Measurements from ENCODE around the gene PTPRB. TPM values are rescaled to one million over a fixed set of nuclear protein-coding genes. Genes with fewer than 3 reads are reported as not detected.
"Not testable (repeated sequence)": the region's sequence is repeated elsewhere in the genome, so short reads cannot be mapped to it uniquely, and the experiment has no call there.

The PTPRB gene
- total RNA-seq, 1 experiment from 2014 or later, result 0.82 TPM

DNA sequence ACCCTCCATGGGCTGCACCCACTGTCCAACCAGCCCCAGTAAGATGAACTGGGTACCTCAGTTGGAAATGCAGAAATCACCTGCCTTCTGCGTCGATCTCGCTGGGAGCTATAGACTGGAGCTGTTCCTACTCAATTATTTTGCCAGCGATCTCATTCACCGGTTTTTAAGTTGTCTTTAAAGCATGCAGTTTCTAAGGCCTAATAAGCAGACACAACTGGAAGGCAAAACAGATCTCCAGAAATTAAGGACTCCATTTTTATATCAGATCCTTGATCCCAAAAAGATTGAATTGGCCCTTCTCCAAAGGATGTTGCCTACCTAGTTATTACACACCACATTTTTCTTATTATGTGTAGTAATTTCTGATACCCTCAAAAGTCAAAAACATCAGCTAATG lies 139.7 kb downstream of the PTPRB start:
- POLR2A ChIA-PET, result interaction anchor here (0.6 kb wide), 1 partner anchor 96 kb away, joined by 3 read pairs; no protein-coding TSS in a partner anchor
- DNase-seq (ENCODE audit: unreplicated experiment), result no peak
- Mint-ChIP-seq H3K36me3 (ENCODE audit: insufficient read depth, unreplicated experiment) (no peaks in the 10 kb centered on the region), H3K27me3 (ENCODE audit: insufficient read depth, unreplicated experiment) (no peaks in the 10 kb centered on the region), H3K27ac (ENCODE audit: low read depth, unreplicated experiment) (no peak overlapping the region), H3K4me3 (ENCODE audit: unreplicated experiment) (no peak overlapping the region), H3K9me3 (ENCODE audit: unreplicated experiment) (peaks cover 5% of the 10 kb centered on the region), H3K4me1 (ENCODE audit: insufficient read depth, unreplicated experiment) (no peaks in the 10 kb centered on the region)
- TF ChIP-seq, protein P1, sequence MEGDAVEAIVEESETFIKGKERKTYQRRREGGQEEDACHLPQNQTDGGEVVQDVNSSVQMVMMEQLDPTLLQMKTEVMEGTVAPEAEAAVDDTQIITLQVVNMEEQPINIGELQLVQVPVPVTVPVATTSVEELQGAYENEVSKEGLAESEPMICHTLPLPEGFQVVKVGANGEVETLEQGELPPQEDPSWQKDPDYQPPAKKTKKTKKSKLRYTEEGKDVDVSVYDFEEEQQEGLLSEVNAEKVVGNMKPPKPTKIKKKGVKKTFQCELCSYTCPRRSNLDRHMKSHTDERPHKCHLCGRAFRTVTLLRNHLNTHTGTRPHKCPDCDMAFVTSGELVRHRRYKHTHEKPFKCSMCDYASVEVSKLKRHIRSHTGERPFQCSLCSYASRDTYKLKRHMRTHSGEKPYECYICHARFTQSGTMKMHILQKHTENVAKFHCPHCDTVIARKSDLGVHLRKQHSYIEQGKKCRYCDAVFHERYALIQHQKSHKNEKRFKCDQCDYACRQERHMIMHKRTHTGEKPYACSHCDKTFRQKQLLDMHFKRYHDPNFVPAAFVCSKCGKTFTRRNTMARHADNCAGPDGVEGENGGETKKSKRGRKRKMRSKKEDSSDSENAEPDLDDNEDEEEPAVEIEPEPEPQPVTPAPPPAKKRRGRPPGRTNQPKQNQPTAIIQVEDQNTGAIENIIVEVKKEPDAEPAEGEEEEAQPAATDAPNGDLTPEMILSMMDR (IDR thresholded peaks at IDR 0.05; ENCODE audit: unreplicated experiment), result no peak
- intact Hi-C loops (cut with micrococcal nuclease), result no loop called here
- BruUV-seq (replicated peaks), result no TSS peak
- CTCF ChIA-PET, result interaction anchor here (0.8 kb wide), 1 partner anchor 14 kb away, joined by 3 read pairs; no protein-coding TSS in a partner anchor

DNA sequence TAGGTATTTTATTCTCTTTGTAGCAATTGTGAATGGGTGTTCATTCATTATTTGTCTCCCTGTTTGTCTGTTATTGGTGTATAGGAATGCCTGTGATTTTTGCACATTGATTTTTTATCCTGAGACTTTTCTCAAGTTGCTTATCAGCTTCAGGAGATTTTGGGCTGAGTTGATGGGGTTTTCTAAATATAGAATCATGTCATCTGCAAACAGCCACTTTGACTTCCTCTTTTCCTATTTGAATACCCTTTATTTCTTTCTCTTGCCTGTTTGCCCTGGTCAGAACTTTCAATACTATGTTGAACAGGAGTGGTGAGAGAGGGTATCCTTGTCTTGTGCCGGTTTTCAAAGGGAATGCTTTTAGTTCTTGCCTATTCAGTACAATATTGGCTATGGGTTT lies 144.3 kb downstream of the PTPRB start:
- H3K9me3 Mint-ChIP-seq (ENCODE audit: unreplicated experiment); H3K27me3 Mint-ChIP-seq (ENCODE audit: insufficient read depth, unreplicated experiment); DNase-seq (ENCODE audit: unreplicated experiment); H3K36me3 Mint-ChIP-seq (ENCODE audit: insufficient read depth, unreplicated experiment); BruUV-seq (replicated peaks); H3K4me3 Mint-ChIP-seq (ENCODE audit: unreplicated experiment); intact Hi-C loops (cut with micrococcal nuclease); POLR2A ChIA-PET; H3K27ac Mint-ChIP-seq (ENCODE audit: low read depth, unreplicated experiment); H3K4me1 Mint-ChIP-seq (ENCODE audit: insufficient read depth, unreplicated experiment): not testable (repeated sequence)
- CTCF ChIA-PET, result interaction anchor here (0.6 kb wide), 1 partner anchor 594 kb away, joined by 3 read pairs; no protein-coding TSS in a partner anchor

DNA sequence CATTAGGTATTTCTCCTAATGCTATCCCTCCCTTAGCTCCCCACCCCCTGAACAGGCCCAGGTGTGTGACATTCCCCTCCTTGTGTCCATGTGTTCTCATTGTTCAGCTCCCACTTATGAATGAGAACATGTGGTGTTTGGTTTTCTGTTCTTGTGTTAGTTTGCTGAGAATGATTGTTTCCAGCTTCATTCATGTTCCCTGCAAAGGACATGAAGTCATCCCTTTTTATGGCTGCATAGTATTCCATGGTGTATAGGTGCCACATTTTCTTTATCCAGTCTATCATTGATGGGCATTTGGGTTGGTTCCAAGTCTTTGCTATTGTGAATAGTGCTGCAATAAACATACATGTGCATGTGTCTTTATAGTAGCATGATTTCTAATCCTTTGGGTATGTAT lies 146.3 kb downstream of the PTPRB start:
- H3K27ac Mint-ChIP-seq (ENCODE audit: low read depth, unreplicated experiment); BruUV-seq (replicated peaks); DNase-seq (ENCODE audit: unreplicated experiment); POLR2A ChIA-PET; H3K4me3 Mint-ChIP-seq (ENCODE audit: unreplicated experiment); H3K36me3 Mint-ChIP-seq (ENCODE audit: insufficient read depth, unreplicated experiment); H3K4me1 Mint-ChIP-seq (ENCODE audit: insufficient read depth, unreplicated experiment); H3K9me3 Mint-ChIP-seq (ENCODE audit: unreplicated experiment); intact Hi-C loops (cut with micrococcal nuclease); H3K27me3 Mint-ChIP-seq (ENCODE audit: insufficient read depth, unreplicated experiment): not testable (repeated sequence)
- CTCF ChIA-PET, result interaction anchor here (0.6 kb wide), 1 partner anchor 446 kb away, joined by 3 read pairs; no protein-coding TSS in a partner anchor

DNA sequence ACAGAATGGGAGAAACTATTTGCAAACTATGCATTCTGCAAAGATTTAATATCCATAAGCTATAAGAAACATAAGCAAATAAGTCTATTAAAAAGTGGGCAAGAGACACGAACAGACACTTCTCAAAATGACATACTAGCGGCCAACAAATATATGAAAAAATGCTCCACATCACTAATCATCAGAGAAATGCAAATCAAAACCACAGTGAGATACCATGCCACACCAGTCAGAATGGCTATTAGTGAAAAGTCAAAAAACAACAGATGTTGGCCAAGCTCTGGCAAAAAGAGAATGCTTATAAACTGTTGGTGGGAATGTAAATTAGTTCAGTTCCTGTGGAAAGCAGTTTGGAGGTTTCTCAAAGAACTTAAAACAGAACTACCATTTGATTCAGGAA lies 149.8 kb downstream of the PTPRB start:
- Mint-ChIP-seq H3K36me3 (ENCODE audit: insufficient read depth, unreplicated experiment) (no peaks in the 10 kb centered on the region), H3K27me3 (ENCODE audit: insufficient read depth, unreplicated experiment) (no peaks in the 10 kb centered on the region), H3K4me3 (ENCODE audit: unreplicated experiment) (no peak overlapping the region), H3K27ac (ENCODE audit: low read depth, unreplicated experiment) (no peak overlapping the region), H3K4me1 (ENCODE audit: insufficient read depth, unreplicated experiment) (no peaks in the 10 kb centered on the region), H3K9me3 (ENCODE audit: unreplicated experiment) (no peaks in the 10 kb centered on the region)
- no TSS peak for BruUV-seq (replicated peaks)
- ChIA-PET CTCF (interaction anchor here (0.8 kb wide), 1 partner anchor 49 kb away, joined by 3 read pairs; no protein-coding TSS in a partner anchor), POLR2A (no interaction called here)
- no peak for DNase-seq (ENCODE audit: unreplicated experiment)
- TF ChIP-seq, protein P1 (IDR thresholded peaks at IDR 0.05; ENCODE audit: unreplicated experiment), result no peak
- intact Hi-C loops (cut with micrococcal nuclease), result no loop called here

DNA sequence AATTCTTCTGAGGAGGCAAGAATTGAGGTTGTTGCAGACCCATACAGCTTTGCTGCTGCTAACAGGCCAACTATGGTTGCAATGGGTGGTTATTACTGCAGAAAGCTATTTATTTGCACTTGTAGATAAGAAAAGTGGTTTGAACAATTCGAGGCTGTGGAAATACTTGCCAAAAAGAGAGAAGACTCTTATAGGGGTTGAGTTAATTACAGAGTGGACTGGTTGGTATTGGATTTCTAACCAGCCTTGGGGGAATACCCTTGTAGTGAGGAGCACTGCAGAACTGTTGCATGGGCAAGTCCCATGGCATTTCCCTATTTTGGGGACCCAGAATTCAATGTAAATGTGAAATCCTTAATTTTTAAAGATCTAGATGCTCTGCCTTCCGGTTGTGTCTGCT lies 150.6 kb downstream of the PTPRB start:
- no peaks in the 10 kb centered on the region for H3K27me3 Mint-ChIP-seq (ENCODE audit: insufficient read depth, unreplicated experiment)
- ChIA-PET POLR2A (interaction anchor here (0.6 kb wide), 1 partner anchor 8 kb away, joined by 3 read pairs; no protein-coding TSS in a partner anchor), CTCF (no interaction called here)
- no peak overlapping the region for H3K4me3 Mint-ChIP-seq (ENCODE audit: unreplicated experiment)
- H3K27ac Mint-ChIP-seq (ENCODE audit: low read depth, unreplicated experiment), result no peak overlapping the region
- TF ChIP-seq, protein P1 (IDR thresholded peaks at IDR 0.05; ENCODE audit: unreplicated experiment), result no peak
- BruUV-seq (replicated peaks), result no TSS peak
- no peaks in the 10 kb centered on the region for H3K36me3 Mint-ChIP-seq (ENCODE audit: insufficient read depth, unreplicated experiment)
- no peak for DNase-seq (ENCODE audit: unreplicated experiment)
- intact Hi-C loops (cut with micrococcal nuclease), result no loop called here
- H3K4me1 Mint-ChIP-seq (ENCODE audit: insufficient read depth, unreplicated experiment), result no peaks in the 10 kb centered on the region
- H3K9me3 Mint-ChIP-seq (ENCODE audit: unreplicated experiment), result no peaks in the 10 kb centered on the region
